Activated naive CD8-positive, alpha-beta T cell treated with anti-CD3 and anti-CD28 coated beads for 36 hours (primary cell): ENCODE results near the gene NFIA. TPM values are rescaled to one million over a fixed set of nuclear protein-coding genes. Genes with fewer than 3 reads are reported as not detected.
"Not testable (repeated sequence)": the region's sequence is repeated elsewhere in the genome, so short reads cannot be mapped to it uniquely, and the experiment has no call there.

ENCODE experiments used
- DNase-seq: peaks from one replicate; pipeline ENCODE4 v3.0.0; 2021
- H3K27ac Mint-ChIP-seq: one replicate; pipeline ENCODE4 v1.8.0; 2022; ENCODE audit warnings: mild to moderate bottlenecking, moderate library complexity, mixed read lengths
- H3K27me3 Mint-ChIP-seq: one replicate; pipeline ENCODE4 v1.8.0; 2022; ENCODE audit warnings: mild to moderate bottlenecking, mixed read lengths
- H3K36me3 Mint-ChIP-seq: one replicate; pipeline ENCODE4 v1.8.0; 2021; ENCODE audit warnings: mild to moderate bottlenecking, mixed read lengths
- H3K4me1 Mint-ChIP-seq: one replicate; pipeline ENCODE4 v1.8.0; 2021; ENCODE audit warnings: mixed read lengths
- H3K4me3 Mint-ChIP-seq: one replicate; pipeline ENCODE4 v1.8.0; 2022; ENCODE audit warnings: mild to moderate bottlenecking, moderate library complexity, mixed read lengths
- H3K9me3 Mint-ChIP-seq: one replicate; pipeline ENCODE4 v1.8.0; 2022; ENCODE audit warnings: mixed read lengths
- total RNA-seq, 2 experiments: library from RNA; stranded (reverse); gene quantifications; one replicate each; pipeline ENCODE4 v1.2.3, GENCODE V29; 2021

NFIA gene
- total RNA-seq, 2 experiments from 2014 or later, result 1.3 to 1.7 TPM

DNA sequence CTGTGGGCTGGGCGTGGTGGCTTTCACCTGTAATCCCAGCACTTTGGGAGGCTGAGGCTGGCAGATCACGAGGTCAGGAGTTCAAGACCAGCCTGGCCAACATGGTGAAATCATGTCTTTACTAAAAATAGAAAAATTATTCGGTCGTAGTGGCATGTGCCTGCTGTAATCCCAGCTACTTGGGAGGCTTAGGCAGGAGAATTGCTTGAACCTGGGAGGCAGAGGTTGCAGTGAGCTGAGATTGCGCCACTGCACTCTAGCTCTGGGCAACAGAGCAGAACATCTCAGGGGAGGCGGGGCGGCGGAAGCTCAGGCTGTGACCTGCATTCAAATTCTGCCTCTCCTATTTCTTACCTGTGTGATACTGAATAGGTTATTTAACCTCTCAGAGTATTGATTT, 196.1 kb downstream of the NFIA start:
- not testable (repeated sequence) for H3K36me3 Mint-ChIP-seq, H3K27ac Mint-ChIP-seq, H3K9me3 Mint-ChIP-seq, H3K27me3 Mint-ChIP-seq, DNase-seq, H3K4me3 Mint-ChIP-seq, H3K4me1 Mint-ChIP-seq

GRCh38 chr1:61278966-61279365, 196.6 kb downstream of the NFIA start:
- no peaks in the 10 kb centered on the region for H3K27me3 Mint-ChIP-seq
- DNase-seq, result no peak
- H3K36me3 Mint-ChIP-seq, result no peaks in the 10 kb centered on the region
- H3K9me3 Mint-ChIP-seq, result no peaks in the 10 kb centered on the region
- H3K4me1 Mint-ChIP-seq, result peaks cover 3% of the 10 kb centered on the region
- no peak overlapping the region for H3K27ac Mint-ChIP-seq
- no peak overlapping the region for H3K4me3 Mint-ChIP-seq

- Mint-ChIP-seq H3K4me1 (peaks cover 3% of the 10 kb centered on the region), H3K36me3 (no peaks in the 10 kb centered on the region), H3K27ac (no peak overlapping the region), H3K4me3 (no peak overlapping the region), H3K27me3 (no peaks in the 10 kb centered on the region), H3K9me3 (no peaks in the 10 kb centered on the region)
- no peak for DNase-seq
These were observed 197.2 kb downstream of the NFIA start for GRCh38 chr1:61279570-61279969.

DNA sequence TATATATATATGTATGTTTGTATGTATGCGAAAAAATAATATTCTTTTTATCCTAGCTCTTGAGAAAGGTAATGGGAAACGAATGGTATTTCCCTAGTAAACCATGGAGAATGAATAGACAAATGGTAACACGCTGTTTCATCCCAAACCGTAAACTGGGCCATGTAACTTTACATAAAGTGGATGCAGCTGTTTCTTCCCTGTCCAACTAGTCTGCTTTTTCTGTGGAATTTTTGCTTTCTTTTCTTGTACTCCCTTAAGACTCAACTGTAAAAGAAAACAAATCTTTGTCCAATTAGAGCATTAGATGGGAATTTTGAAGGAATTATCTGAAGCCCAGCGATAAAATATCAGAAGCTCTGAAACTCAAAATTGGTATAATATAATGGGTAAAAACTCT, 198.1 kb downstream of the NFIA start:
- H3K4me3 Mint-ChIP-seq, result no peak overlapping the region
- H3K27me3 Mint-ChIP-seq, result no peaks in the 10 kb centered on the region
- H3K4me1 Mint-ChIP-seq, result peaks cover 3% of the 10 kb centered on the region
- no peak overlapping the region for H3K27ac Mint-ChIP-seq
- no peaks in the 10 kb centered on the region for H3K9me3 Mint-ChIP-seq
- H3K36me3 Mint-ChIP-seq, result no peaks in the 10 kb centered on the region
- DNase-seq, result no peak

- DNase-seq, result no peak
- no peaks in the 10 kb centered on the region for H3K9me3 Mint-ChIP-seq
- no peaks in the 10 kb centered on the region for H3K27me3 Mint-ChIP-seq
- peaks cover 3% of the 10 kb centered on the region for H3K4me1 Mint-ChIP-seq
- no peak overlapping the region for H3K27ac Mint-ChIP-seq
- H3K4me3 Mint-ChIP-seq, result no peak overlapping the region
- H3K36me3 Mint-ChIP-seq, result no peaks in the 10 kb centered on the region
These were observed 200.0 kb downstream of the NFIA start for GRCh38 chr1:61282387-61282786.

- Mint-ChIP-seq H3K4me3 (no peak overlapping the region), H3K27ac (no peak overlapping the region), H3K9me3 (no peaks in the 10 kb centered on the region), H3K36me3 (no peaks in the 10 kb centered on the region), H3K27me3 (no peaks in the 10 kb centered on the region), H3K4me1 (no peaks in the 10 kb centered on the region)
- DNase-seq, result no peak
These were observed 202.0 kb downstream of the NFIA start for GRCh38 chr1:61284248-61284854.

- no peak for DNase-seq
- H3K4me1 Mint-ChIP-seq, result no peaks in the 10 kb centered on the region
These were observed 202.6 kb downstream of the NFIA start for GRCh38 chr1:61284936-61285335.

DNA sequence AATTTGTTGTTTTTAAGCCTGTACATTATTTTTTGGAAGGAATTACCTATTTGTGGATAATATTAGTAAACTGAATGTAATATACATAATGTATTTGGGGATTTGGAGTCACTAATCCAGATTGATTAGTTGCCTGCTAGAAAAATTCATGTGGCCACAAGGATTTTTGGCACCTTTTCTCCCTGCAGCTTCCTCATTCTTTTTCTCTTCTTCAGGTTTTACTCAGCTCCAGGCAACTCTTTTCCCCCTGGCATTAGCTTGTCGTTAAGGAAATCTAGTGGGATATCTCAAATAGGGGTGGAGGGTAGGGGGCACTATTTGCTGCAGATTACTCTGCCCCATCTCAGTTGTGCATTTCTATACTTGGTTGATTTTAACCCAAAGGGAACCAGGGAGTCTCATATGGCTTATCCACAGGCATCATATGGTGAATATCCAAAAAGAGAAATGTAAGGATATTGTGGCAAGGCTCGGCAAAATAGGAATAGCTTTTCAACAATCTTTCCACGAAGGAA, 203.1 kb downstream of the NFIA start:
- Mint-ChIP-seq H3K27ac (no peak overlapping the region), H3K27me3 (no peaks in the 10 kb centered on the region), H3K4me1 (no peaks in the 10 kb centered on the region), H3K4me3 (no peak overlapping the region), H3K9me3 (no peaks in the 10 kb centered on the region), H3K36me3 (no peaks in the 10 kb centered on the region)
- DNase-seq, result no peak

More at GRCh38 chr1:61284936-61285335, 202.6 kb downstream of the NFIA start:
- Mint-ChIP-seq H3K4me3 (no peak overlapping the region), H3K9me3 (no peaks in the 10 kb centered on the region), H3K27ac (no peak overlapping the region), H3K36me3 (no peaks in the 10 kb centered on the region), H3K27me3 (no peaks in the 10 kb centered on the region)

DNA sequence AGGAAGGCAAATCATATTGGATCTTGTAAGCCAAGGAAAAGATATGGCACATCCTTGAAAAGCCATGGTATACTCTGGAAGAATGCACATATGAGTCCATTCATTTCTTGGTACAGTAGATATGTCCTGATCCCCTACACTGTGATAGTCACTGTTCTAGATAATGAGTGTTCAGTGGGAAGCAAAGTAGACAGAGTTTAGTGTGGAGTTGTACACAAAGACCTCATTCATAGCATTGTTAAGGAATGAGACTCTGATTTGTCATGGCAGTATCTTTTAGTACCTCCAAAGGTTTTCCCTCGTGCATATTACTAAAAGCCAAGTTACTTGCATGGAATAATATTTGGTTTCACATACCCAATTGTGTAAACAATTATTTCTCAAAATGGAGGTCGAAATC, 204.7 kb downstream of the NFIA start:
- DNase-seq, result no peak
- Mint-ChIP-seq H3K27me3 (no peaks in the 10 kb centered on the region), H3K4me1 (no peaks in the 10 kb centered on the region), H3K9me3 (no peaks in the 10 kb centered on the region), H3K4me3 (no peak overlapping the region), H3K36me3 (no peaks in the 10 kb centered on the region), H3K27ac (no peak overlapping the region)

- no peak overlapping the region for H3K4me3 Mint-ChIP-seq
- no peaks in the 10 kb centered on the region for H3K4me1 Mint-ChIP-seq
- no peak overlapping the region for H3K27ac Mint-ChIP-seq
- DNase-seq, result no peak
- no peaks in the 10 kb centered on the region for H3K27me3 Mint-ChIP-seq
- H3K36me3 Mint-ChIP-seq, result no peaks in the 10 kb centered on the region
- no peaks in the 10 kb centered on the region for H3K9me3 Mint-ChIP-seq
These were observed 205.4 kb downstream of the NFIA start for GRCh38 chr1:61287734-61288133.

DNA sequence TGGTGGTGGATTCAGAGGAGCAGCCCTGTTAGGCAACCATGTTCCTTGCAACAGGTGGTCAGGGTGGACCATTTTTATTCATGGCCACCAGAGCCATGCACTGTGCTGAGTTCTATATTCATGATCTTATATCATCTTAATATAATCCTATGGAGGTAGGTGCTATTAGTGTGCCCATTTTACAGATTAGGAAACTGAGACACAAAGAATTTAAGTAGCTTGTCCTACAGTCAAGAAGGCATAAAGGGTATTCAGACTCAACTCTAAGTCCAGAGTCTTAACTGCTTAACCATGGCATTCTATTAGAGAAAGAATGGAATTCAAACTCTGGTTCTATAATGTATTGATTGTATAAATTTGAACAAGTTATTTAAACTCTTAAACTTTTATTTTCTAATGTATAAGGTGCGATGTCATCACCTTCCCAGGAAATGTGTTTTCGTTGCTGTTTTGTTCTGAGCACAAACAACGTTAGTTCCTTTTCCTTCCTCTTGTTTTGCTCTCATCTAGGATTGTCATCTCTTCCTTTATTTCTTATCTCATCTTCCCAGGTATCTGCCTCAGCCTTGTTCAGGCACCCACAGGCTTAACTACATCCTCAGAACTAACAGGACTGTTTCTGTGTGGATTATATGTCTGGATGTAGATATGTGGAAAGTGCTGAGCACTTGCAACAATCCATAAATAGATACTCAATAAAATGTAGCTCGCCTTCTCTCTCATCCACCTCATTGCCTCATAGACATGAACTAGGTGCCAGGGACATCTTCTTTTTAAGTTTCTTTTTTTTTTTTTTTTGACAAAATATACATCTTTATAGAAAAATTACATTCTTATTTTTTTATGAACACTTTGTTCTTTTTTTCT, 207.1 kb downstream of the NFIA start:
- Mint-ChIP-seq H3K9me3 (no peaks in the 10 kb centered on the region), H3K4me3 (no peak overlapping the region), H3K27me3 (no peaks in the 10 kb centered on the region), H3K36me3 (no peaks in the 10 kb centered on the region), H3K4me1 (no peaks in the 10 kb centered on the region), H3K27ac (no peak overlapping the region)
- no peak for DNase-seq

DNA sequence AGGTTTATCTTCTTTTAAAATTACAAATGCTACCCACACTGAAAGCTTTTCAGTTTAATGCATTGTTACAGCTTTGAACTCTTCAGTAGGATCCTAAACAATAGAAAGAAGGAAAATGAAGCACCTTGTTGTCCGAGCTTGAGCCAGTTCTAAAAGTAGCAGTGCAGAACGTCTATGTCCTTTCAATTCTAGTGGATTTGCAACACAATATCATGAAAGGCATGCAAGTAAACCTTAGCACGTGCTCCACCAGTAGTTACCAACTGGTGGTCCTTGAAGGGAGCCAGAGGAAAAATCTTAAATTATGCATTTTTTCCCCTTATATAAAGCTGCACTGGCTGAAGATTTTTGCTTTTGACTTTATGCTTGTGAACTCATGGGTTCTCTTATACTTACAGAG, 208.2 kb downstream of the NFIA start:
- Mint-ChIP-seq H3K36me3 (no peaks in the 10 kb centered on the region), H3K9me3 (no peaks in the 10 kb centered on the region), H3K27ac (no peak overlapping the region), H3K4me3 (no peak overlapping the region), H3K4me1 (no peaks in the 10 kb centered on the region), H3K27me3 (no peaks in the 10 kb centered on the region)
- no peak for DNase-seq

DNA sequence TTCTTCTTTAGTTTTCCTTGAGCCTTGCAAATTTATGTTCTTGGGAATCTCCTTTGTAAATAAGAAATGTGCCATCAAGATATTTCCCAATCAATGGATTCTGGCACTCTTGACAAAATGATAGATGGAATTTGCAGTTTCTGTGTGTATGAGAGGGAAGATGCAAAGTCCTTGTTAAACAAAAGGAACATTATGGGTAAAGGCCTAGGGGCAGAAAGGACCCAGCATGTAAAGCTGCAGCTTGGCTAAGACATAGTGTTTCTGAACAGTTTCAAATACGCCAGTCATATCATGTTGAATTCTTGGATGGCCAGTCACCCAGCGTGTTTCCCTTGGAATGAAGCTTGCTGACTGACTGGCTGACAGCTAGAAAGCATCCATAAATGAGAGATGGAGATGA, 210.8 kb downstream of the NFIA start:
- Mint-ChIP-seq H3K4me3 (no peak overlapping the region), H3K4me1 (peaks cover 2% of the 10 kb centered on the region), H3K27ac (no peak overlapping the region), H3K9me3 (peaks cover 3% of the 10 kb centered on the region), H3K27me3 (no peaks in the 10 kb centered on the region), H3K36me3 (peaks cover 3% of the 10 kb centered on the region)
- DNase-seq, result no peak

DNA sequence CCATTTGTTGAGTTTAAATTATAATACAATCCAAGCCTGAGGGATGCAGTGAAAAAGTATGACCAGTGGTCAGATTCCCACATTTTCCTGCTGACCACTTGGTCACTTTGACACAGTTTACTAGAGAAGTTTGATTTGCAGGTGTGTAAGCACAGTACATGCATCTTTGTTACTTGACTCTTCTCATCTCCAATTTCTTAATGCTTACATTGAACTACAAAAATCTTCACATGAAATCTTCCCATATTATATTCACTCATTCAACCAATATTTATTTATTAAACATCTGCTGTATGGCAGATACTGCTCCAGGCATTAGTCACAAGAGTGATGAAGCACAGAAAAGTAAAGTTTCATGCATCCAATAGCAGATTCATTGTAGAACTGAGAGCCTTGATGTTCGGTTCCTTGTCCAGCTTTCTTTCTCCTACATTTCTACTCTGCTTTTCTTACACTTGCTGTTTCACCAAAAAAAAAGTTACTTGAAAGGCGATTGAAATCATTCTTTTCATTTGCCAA, 211.7 kb downstream of the NFIA start:
- no peak for DNase-seq
- Mint-ChIP-seq H3K9me3 (peaks cover 3% of the 10 kb centered on the region), H3K4me3 (no peak overlapping the region), H3K4me1 (peaks cover 2% of the 10 kb centered on the region), H3K27me3 (no peaks in the 10 kb centered on the region), H3K36me3 (peaks cover 3% of the 10 kb centered on the region), H3K27ac (no peak overlapping the region)

- no peak overlapping the region for H3K27ac Mint-ChIP-seq
- no peaks in the 10 kb centered on the region for H3K27me3 Mint-ChIP-seq
- H3K9me3 Mint-ChIP-seq, result peaks cover 3% of the 10 kb centered on the region
- peaks cover 3% of the 10 kb centered on the region for H3K36me3 Mint-ChIP-seq
- peaks cover 2% of the 10 kb centered on the region for H3K4me1 Mint-ChIP-seq
- DNase-seq, result no peak
- H3K4me3 Mint-ChIP-seq, result no peak overlapping the region
These were observed 212.6 kb downstream of the NFIA start for GRCh38 chr1:61294930-61295329.
